CMK (cell line): ENCODE measurements around the gene TCF25.
"Not testable (repeated sequence)": the region's sequence is repeated elsewhere in the genome, so short reads cannot be mapped to it uniquely, and the experiment has no call there.

Experiments
- DNase-seq: peaks from one replicate; pipeline ENCODE4 v3.0.0-alpha.2; 2010; ENCODE audit warnings: low read depth

The TCF25 gene

DNA sequence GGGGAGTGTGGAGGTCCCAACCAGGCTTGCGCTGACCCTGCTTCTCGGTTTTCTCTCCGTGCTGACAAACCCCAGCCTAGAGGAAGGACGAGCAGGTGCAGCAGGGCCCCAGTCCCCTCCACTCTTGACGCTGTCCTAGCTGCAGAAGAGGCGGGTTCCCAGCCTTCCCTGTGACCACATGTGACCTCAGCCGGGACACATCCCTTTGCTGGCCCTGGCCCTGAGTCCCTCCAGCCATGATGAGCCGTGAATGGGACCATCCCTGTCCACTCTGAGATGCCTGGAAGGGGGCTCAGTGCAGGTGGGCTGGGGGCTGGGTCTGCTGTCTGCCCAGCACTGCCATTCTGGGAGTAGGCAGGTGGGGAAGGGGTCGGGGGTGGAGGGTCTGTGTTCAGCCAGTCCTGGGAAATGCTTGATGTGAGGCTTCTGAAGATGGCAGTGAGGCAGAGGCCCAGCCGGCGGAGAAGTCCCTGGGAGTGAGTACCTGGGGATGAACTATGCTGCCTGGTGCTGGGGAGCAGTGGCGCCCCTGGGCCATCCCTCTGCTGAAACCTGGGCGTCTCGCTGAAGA, 47.8 kb downstream of the TCF25 start:
- no peak for DNase-seq

DNA sequence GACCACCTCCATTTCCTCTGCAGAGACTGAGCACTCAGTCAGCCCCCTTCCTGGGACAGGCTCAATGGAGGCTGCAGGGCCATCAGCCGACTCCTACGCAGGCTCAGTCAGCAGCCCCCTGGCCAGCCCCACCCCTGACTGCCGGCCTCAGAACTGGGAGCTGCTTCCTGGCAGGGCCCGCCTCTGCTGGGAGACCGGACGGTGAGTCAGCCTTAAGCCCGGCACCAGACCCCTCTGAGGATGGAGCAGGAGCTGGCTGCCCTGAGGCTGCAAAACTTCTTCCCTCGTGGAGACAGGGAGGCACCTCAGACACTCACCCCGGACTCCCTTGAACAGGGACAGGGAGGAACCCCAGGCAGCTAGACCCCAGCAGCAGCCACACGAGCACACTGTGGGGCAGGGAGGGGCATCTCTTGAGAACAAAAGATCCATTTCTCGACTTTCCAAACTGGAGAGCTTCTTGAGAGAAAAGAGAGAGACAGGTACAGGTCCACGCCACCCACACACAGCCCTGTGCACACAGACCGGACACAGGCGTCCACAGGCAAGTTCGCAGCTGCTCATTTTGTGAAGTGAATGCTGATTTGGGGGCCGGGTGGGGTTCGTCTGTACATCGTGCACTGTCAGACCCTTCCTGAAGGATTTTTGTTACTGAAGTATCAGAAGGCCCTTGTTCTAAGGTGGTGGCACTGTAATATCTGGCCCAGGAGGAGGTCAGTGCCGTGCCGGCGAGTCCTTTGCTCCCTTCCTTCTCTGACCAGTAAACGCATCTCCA, 48.5 kb downstream of the TCF25 start:
- no peak for DNase-seq

DNA sequence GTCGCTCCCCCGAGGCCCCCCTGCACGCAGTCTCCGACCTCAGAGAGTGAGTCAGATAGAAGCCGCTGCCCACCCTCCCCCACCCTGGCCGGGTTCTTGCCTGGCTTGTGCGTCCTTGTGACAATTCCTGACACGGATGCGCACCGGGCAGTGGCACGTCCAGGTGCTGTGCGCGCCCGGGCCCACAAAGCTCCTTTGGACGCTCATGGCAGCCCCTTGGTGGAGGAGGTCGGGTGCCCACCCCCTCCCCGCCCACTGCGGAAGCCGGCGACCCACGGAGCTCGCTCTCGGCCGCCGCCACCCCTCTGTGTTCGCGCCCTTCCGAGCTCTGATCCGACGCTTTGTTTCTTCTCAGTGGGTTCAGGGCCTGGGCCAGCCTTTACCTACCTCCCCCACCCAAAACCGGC, 49.1 kb downstream of the TCF25 start:
- no peak for DNase-seq

DNA sequence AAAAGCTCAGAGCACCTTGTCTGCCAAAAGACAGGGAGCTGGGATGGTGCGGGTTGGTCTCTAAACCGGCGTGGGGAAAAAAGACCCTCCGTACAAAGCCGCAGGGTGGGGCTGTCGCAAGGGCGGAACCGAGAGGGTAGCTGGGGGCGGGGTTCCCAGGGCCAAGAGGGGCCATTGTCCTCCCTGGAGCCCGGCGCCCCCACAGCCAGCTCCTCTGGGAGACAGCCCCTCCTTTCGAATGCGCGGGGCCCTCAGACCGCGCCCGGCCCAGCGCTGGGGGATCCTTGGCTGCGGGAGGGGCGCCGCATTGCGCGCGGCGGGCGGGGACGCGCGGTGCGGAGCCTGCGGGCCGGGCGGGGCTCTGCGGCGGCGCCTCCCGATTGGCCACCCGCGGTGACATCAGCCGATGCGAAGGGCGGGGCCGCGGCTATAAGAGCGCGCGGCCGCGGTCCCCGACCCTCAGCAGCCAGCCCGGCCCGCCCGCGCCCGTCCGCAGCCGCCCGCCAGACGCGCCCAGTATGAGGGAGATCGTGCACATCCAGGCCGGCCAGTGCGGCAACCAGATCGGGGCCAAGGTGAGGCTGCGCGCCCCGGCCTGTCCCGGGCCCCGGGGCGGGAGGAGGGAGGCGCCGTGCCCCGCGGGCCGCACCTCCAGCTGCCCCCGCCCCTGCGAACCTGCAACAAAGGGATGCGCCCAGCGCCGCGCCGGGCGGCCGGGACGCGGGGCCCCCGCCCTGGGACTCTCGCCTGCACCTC, 49.7 kb downstream of the TCF25 start, which contains the start of gene TUBB3:
Gene TUBB3 (plus strand): TSS at position 459 of the 756 bp plus-strand sequence. CDS start 60 bp downstream, at position 519.
- DNase-seq, result no peak

DNA sequence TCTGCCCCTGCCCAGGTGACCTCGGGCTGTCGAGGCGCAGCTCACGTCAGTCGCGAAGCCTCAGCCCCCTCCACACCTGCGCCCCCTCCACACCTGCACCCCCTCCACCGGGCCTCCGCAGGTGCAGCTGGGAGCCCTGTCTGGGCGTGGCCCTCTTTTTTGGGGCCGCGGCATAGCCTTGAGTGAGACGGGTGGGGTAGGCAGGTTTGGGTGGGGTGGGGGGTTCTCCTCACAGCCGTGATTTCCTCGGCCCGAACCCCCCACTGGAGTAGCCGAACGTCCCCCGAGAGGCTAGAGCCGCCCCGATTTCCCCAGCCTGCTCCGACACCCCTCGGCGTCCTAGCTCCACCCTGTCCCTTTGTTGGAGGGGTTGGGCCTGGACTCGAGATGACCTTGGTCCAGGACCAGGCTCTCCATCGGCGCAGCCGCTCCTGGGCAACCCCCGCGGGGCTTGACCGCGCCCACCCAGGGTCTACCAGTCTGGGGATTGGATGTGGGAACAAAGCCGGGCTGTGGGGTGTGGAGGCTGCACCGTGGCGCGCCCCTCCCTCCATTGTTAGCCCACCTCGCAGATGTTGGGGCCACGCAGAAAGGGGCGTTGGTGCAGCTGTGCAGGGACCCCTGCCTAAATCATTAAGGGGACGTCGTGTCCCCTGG, 50.4 kb downstream of the TCF25 start:
- DNase-seq, result no peak

GRCh38 chr16:89924297-89924924, 51.0 kb downstream of the TCF25 start:
- DNase-seq, result no peak

- DNase-seq, result no peak
Observed at GRCh38 chr16:89924925-89925307, 51.5 kb downstream of the TCF25 start.

DNA sequence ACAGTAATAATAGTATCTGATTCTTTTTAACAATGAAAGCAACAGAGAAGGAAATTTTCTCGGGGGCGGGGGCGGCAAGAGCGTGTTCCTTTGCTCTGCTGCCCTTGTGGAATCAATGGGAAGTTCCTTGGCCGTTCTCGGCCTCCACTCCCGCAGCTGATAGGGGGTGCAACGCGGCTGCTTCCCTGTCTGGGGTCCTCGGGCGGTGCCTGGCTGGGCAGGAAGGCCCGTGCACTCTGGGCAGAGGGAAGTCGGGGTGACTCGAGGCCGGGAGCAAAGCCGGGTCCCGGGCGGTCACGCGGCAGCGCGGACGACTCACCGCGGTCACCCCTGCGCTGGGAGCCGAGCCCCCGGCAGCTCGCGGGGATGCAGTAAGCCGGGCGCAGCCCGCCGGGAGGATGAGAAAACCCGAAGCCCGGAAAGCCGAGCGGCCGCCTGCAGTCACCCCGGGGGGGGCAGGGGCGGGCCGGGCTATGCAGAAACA, 52.2 kb downstream of the TCF25 start:
- no peak for DNase-seq

- no peak for DNase-seq
Observed at GRCh38 chr16:89931305-89931896, 58.0 kb downstream of the TCF25 start.

DNA sequence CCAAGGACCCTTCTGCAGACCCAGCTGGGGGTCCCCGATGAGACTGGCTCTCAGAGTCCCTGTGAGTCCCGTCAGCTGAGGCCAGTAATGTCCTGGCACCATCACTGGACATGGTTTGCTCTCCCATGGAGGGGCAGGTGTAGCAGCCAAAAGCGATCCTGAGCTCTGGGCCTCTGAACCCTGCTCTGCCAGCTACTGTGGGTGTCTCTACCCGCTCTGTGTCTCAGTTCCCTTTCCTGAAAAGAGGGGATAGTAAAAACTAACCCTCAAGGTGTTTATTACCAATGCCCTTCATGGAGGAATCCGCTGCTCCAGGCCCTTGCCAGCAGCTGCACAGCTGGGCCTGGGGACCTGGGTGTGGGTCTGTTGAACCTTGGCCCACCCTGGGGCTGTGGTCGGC, 58.6 kb downstream of the TCF25 start:
- DNase-seq, result no peak

DNA sequence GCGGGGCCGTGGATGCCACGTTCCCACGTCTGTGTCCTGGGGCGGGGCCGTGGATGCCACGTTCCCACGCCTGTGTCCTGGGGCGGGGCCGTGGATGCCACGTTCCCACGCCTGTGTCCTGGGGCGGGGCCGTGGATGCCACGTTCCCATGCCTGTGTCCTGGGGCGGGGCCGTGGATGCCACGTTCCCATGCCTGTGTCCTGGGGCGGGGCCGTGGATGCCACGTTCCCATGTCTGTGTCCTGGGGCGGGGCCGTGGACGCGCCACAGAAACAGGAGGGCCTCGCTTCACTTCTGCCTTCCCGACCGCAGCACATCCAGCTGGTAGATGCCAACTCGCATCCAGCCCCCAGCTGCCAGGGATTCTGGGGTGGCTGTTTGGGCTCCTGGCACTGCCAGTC, 60.6 kb downstream of the TCF25 start:
- DNase-seq, result not testable (repeated sequence)

DNA sequence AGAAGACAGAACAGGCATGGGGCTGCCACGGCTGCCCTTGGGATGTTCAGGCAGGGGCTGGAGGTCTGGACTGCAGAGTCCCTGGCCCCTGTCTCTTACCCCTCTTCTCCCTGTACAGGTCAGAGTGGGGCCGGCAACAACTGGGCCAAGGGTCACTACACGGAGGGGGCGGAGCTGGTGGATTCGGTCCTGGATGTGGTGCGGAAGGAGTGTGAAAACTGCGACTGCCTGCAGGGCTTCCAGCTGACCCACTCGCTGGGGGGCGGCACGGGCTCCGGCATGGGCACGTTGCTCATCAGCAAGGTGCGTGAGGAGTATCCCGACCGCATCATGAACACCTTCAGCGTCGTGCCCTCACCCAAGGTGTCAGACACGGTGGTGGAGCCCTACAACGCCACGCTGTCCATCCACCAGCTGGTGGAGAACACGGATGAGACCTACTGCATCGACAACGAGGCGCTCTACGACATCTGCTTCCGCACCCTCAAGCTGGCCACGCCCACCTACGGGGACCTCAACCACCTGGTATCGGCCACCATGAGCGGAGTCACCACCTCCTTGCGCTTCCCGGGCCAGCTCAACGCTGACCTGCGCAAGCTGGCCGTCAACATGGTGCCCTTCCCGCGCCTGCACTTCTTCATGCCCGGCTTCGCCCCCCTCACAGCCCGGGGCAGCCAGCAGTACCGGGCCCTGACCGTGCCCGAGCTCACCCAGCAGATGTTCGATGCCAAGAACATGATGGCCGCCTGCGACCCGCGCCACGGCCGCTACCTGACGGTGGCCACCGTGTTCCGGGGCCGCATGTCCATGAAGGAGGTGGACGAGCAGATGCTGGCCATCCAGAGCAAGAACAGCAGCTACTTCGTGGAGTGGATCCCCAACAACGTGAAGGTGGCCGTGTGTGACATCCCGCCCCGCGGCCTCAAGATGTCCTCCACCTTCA, 61.5 kb downstream of the TCF25 start:
- DNase-seq, result no peak

DNA sequence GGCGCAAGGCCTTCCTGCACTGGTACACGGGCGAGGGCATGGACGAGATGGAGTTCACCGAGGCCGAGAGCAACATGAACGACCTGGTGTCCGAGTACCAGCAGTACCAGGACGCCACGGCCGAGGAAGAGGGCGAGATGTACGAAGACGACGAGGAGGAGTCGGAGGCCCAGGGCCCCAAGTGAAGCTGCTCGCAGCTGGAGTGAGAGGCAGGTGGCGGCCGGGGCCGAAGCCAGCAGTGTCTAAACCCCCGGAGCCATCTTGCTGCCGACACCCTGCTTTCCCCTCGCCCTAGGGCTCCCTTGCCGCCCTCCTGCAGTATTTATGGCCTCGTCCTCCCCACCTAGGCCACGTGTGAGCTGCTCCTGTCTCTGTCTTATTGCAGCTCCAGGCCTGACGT, 62.2 kb downstream of the TCF25 start:
- DNase-seq, result not testable (repeated sequence)

- DNase-seq, result no peak
Observed at GRCh38 chr16:89936034-89936433, 62.6 kb downstream of the TCF25 start.

DNA sequence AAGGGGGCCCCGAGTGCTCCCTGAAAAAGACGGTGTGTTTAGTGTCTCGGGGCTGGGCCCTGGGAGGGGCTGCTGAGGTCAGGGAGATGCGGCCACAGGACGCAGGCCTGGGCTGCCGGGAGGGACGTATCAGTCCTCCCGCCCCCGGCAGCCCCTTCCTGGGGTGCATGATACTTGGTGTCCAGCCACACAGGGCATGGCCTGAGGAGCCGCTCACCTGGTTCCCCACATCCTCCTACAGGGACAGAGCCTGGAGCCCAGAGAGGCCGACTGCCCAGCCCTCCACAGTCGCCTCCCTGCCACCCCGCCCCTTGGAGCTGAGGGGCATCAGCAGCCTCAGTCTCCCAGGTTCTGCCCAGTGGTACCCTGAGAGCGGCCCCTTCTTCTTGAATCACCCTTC, 63.1 kb downstream of the TCF25 start:
- no peak for DNase-seq

DNA sequence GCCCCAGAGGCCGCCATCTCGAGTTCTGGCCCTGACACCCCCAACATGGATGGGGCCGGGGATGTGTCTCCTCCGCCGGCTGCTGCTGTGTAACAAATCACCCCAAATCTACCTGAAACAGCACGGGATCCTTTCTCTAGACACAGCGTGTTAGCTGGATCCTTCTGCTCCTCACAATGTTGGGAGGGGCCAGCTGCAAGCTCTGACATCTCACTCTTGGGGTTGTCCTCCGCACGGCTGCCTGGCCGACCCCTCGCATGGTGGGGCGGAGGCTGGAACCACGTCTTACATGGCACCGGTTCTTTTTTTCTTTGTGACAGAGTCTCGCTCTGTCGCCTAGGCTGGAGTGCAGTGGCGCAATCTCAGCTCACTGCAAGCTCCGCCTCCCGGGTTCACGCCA, 63.6 kb downstream of the TCF25 start:
- no peak for DNase-seq

- no peak for DNase-seq
Observed at GRCh38 chr16:89938175-89938885, 64.9 kb downstream of the TCF25 start.

DNA sequence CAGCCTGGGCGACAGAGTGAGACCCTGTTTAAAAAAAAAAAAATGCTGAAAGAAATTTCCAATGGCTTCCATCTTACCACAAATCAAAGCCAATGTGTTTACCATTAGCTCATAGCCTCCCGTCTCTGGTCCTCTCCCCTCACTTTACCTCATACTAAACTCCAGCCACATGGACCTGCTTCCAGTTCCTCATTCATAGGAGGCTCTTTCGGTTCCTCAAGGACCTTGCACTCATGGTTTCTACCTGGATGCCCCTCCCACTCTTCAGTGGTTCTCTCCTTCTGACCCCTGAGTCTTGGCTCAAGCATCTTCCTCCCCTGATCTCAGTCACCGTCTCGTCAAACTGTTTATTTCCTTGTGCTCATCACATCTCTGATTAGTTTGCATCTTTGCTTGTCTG, 71.4 kb downstream of the TCF25 start:
- no peak for DNase-seq

- no peak for DNase-seq
Observed at GRCh38 chr16:89945654-89946053, 72.3 kb downstream of the TCF25 start.

GRCh38 chr16:89946515-89946914, 73.1 kb downstream of the TCF25 start:
- no peak for DNase-seq
